GM12801 (cell line): ENCODE measurements around the gene SEMA6D.

ENCODE experiments used
- CTCF ChIP-seq: IDR thresholded peaks from one replicate; pipeline ENCODE4 v1.5.1; 2011; ENCODE audit warnings: control low read depth; ENCODE audit not compliant: insufficient read length; ENCODE audit errors: extremely low read depth

The SEMA6D gene

DNA sequence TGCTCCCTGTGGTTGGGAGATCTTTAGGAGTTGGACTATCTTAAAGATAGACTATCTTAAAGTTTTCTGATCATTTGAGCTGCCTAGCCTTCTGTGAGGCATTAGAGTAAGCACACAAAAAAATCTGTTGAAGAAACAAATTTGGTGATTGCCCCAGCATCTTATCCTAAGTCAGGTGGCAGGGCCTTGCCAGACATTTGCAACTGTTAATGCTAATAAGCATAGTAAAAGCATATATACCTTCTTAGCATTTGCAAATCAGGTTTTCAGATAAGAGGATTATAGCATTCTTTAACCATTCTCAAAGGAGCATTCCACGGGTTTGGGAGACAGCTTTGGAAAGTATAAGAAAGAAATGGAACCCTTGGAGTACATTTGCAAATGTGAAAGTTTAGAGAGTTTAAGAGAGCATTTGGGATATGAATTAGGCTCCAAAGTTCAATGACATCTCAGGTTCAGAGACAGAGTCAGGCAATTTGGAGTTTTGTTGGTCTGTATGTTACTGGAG is 61.0 kb downstream of the SEMA6D start:
- TF ChIP-seq CTCF, result no peak

DNA sequence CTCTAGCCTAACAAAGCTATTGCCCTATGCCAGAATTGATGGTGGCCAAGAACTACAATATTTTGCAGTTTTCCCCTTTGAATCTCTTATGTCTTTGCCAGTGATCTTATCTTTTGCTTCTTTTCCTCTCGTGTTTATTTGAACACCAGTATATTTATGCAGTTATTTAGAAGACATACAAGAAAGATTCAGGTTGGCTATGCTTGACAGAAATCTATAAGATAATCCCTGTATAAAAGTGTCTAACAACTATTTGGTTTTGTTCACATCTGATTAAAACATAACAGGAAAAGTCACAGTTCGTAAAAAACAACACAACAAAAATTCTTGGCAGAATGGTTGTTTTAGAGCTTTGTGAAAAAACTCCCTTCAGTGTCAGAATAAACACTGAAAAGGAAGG is 63.7 kb downstream of the SEMA6D start:
- no peak for TF ChIP-seq CTCF

DNA sequence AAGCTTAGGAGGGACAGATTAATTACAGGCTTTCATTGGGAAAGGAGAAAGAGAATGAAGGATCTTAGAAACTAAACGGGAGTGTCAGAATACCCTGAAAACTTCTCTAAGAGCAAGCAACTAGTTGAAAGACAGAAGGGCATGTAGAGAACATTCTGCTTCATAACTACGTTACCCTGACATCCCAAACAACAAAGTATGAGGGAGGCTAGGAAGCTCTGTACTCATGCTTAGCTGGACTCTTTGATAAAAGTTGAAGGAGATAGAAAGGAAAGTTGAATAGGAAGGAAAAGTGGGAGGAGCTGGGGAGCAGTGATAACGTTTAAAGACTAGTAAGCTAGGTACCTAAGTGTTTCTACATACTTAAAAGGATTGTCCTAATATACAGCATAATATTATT is 64.2 kb downstream of the SEMA6D start:
- no peak for TF ChIP-seq CTCF

GRCh38 chr15:47784820-47785219 is 67.5 kb downstream of the SEMA6D start:
- TF ChIP-seq CTCF, result no peak

DNA sequence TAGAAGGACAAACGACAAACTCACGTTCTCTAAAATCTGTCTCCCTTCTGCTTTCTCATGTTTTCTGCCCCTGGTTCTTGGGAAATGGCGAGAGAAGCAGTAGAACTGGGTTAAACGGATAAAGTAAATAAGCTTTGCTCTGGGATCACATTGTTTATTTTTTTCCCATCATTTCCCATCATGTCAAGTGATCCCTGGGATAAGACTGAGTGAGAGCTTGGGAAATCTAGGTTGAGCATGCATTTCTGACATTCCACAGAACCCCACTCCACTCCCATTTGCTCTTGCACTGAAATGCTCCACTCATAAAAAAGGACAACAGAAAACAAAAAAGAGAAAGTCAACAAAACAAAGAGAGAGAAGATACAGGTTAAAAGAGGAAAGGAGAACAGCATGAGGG is 69.1 kb downstream of the SEMA6D start:
- no peak for TF ChIP-seq CTCF

- no peak for TF ChIP-seq CTCF
Observed at GRCh38 chr15:47787875-47788274, 70.6 kb downstream of the SEMA6D start.

- no peak for TF ChIP-seq CTCF
Observed at GRCh38 chr15:47788685-47789084, 71.4 kb downstream of the SEMA6D start.

DNA sequence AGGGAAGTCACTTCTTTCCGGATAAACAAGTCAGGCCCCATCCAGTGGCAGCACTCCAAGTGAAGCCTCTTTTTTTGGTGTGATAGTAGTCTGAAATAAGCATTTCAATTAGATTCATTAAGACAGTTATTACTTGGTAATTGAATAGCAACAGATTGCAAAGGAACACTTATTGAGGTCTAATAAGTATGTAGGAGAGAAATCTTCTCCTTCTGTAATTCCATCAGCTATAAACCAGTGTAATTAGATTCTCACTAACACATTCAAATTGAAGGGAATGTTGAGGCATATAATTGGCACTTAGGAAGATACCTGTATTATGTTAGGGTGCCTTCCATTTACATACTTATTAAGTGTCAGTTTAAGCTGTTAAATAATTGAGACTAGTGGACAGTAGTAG is 73.9 kb downstream of the SEMA6D start:
- no peak for TF ChIP-seq CTCF
